HG03196 (cell line): ENCODE measurements around the gene KDM3B.
A peak's percentile ranks its signal among the peaks of the same experiment; 100 is the strongest.

ENCODE experiments used
- ATAC-seq: cut with Tn5 transposase; IDR thresholded peaks from one replicate; pipeline ENCODE4 v1.9.1; 2021; ENCODE audit not compliant: unreplicated experiment

KDM3B gene

DNA sequence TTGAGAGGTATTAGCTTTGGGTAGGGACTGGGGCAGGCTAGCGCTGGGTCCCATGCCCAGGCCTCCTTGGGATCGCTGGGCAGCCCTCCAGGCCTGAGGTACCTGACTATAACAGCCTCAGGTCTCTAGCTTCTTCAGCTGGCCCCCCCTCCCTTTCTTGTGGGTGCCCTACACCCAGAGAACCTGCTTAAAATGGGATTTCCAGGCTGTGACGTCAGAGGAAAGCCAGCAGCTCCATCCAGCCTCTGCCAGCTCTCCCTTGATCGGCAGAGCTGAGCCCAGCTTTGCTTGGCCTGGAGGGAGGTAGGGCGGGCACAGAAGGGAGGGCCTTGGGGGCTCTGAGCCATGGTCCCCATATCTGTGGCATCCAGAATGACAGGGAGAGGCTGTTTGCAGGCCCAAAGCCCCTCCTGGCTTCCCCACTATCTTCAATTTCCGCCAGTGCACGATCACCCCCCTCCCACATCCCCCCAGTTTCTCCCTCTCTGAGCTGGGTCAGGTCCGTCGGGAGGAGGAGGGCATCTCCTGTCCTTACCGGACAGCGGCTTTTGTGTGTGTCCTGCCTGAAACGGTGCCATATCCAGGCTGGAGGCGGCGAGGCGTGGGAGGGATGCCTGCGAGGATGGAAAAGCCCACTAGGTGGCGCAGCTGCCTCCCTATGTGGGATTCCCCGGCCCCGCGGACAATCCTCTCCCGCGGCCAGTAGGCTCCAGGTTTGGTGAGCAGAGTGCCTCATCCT is 97.2 kb downstream of the KDM3B start:
- peak; percentile 61 for ATAC-seq

DNA sequence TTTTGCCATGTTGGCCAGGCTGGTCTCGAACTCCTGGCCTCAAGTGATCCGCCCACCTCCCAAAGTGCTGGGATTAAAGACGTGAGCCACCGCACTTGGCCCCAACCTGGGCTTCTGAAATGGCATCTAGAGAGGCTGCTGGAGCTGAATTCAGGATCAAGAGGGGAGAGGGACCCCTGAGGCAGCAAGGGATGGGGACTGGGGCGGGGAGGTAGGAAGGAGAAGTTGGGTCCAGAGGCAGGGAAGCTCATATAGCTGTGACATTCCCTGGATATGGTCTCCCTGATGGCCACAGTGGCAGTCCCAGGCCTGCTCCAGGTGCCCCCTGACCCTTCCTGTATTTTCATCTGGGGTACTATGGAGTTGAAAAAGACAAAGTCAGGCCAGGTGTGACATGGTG is 98.5 kb downstream of the KDM3B start:
- ATAC-seq = no peak

DNA sequence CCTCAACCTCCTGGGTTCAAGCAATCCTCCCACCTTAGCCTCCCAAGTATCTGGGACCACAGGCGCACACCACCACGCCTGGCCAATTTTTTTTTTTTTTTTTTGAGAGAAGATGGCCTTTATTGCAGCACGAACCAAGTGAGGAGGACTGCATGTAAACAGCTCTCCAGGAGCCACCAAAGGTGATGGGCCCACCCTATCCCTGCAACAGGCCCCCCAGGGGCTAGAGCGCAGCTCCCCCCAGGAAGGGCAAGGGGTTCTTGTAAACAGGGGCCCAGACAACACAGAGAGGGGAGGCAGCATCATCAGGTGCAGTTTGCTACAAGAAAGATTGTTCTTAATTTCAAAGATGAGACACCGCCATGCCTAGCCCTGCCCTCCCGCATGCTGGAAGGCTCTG is 100.2 kb downstream of the KDM3B start:
- no peak for ATAC-seq

DNA sequence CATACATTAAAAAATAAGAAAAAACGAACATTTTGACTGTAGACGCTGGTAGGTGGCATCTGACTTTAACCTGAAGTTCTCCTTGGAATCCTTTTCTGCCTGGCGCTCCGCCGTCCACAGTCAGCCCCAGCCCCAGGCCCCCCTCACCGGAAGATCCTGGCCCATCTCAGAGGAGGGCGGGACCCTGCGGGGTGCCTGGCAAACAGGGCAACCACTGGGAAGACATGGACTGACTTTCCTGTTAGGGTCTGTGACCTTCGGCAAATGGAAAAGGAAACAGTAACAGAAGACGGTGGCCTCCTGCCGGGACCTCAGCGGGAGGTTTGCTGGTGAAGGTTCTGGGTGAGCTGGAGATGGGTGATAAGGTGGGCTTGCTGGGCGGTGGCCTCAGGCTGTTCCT is 101.1 kb downstream of the KDM3B start:
- no peak for ATAC-seq

DNA sequence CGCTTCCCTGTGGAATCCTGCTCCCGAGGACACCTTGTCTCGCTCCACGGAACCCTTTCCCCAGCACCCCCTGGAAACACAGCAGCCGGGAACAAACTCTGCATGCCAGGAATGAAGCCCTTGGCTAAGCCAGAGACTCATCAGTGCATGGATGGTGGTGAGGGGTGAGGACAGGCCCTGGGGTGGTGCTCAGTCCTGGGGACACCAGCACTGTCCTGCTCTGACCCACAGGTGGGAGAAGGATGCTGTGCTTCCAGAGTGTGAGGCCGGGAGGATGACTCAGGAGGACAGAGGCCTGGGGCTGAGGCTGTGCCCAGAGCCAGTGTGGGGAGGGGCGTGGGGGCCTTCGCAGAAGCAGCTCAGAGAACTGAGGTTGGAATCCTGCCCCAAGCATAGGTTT is 101.6 kb downstream of the KDM3B start:
- no peak for ATAC-seq

DNA sequence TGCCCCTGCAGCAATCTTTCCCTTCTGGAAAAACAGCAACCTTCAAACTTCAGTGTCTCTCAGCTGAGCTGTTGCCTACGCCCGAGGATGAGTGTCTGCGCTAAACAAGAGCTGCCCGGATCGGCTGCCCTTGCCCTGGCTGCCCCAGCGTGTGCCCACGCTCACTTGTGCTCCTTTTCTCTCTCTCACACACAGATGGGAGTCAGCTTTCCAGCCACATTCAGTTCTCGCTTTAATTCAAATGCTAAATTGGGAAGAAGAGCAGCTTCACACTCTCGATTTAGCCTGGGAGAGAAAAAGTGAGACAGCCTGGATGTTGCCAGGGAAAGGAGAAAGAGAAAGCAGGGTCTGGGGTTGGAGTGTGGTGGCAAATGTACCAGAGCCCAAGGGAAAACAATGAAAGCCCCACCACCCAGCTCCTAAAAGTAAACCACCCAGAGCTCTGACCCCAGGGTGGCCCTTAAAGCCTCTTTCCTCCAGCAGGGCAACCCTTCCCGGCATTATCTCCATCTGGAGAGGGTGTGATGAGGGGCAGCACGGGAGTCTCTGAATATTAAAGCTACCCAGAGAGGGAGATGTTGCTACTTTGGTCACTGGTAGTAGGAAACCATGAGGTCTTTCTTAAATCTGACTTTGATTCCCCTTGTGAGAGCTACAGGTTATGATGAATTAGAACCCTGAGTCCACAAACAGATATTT is 102.9 kb downstream of the KDM3B start:
- no peak for ATAC-seq

DNA sequence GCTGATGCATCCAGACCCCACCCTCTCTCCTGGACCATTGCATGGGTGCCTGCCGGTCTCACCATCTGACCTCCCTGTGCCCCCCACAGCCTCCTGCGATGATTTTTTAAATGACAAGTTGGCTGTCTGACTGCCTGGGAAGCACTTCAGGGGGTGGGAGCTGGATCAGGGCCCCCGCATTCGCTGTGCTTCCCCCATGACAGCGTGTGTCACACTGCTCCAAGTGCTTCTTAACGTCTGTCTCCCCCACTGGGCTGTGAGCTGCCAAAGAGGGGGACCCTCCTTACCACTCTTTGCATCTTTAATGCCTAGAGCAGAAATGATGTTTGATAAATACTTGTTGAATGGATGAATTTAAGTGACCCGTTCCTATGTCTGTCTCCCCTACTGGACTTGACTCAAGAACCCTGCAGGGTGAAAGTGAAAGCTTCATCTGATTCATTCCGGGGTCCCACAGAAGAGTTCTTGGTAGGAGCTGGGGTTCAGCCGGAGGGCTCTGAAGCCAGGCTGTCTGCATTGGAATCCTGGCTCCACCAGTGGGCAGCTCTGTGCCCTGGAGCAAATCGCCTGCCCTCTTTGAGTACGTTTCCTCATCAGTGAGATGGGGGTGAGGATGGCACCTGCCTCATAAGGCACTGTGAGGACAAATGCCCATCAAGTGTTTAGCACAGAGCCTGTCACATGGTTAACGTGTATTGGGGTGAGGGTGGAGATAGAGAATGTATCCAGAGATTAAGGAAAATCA is 105.2 kb downstream of the KDM3B start:
- ATAC-seq = no peak

DNA sequence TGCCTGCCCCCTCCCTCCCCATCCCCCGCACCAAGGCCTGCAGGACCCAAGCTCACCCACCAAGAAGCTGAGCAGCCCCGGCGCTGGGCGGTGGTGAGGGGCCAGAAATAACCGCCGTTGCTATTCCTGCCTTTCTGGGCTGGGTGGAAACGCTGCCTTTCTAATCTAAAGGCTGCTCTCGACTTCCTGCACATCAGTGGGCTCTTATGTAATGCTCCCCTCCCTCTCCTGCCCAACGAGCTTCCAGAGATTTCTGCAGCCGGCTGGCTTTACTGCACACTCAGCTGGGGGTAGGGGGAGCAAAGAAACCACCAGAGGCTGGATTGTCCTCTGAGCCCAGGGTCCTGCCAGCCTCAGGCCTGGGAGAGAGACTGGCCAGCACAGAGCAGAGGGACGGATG is 105.9 kb downstream of the KDM3B start:
- no peak for ATAC-seq

DNA sequence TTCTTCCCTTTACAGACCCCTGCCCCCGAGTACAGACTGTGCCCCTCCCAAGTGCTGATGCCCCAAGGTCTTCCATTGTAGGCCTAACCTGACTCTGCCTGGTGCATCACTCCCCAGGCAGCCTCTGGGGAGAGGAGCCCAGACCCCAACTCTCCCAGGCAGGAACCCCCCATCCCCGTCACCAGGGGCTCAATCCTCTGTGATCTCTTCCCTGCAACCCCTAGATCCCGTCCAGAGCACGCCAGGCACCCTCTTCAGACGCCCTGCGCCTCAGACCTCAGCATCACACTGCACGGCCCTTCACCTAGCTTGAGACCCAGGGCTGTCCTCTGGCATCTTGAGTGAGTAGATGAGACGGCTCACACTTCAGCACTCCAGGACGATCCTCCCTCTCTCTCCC is 106.4 kb downstream of the KDM3B start:
- ATAC-seq = no peak

DNA sequence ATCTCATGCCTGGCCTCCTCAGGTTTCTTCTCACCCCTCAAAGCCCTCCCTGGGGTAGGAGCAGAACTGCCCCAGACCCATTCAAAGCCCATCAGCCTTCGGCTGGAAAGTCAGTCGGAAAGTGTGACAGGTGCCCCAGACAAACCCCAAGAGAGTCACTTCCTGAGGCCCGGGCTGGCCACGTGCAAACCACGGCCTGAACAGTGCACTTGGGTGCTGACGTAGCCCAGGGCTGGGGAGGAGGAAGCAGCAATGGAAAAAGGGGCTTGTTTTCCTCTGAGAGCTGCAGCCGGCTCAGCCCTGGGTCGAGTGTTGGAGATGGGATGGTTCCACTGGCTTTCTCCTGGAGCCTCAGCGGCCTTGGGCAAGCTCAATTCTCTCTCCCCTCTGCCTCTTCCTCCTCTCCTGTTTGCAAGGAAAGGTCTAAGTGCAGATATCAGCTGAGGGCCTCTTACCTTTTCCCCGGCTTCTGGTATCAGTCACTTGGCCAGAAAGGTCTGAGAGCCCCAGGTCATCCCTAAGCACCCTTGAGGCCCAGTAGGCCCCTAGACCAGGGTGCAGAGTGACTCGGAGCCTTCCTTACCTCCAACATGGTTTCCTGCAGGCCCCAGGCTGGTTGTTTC is 106.9 kb downstream of the KDM3B start:
- no peak for ATAC-seq

DNA sequence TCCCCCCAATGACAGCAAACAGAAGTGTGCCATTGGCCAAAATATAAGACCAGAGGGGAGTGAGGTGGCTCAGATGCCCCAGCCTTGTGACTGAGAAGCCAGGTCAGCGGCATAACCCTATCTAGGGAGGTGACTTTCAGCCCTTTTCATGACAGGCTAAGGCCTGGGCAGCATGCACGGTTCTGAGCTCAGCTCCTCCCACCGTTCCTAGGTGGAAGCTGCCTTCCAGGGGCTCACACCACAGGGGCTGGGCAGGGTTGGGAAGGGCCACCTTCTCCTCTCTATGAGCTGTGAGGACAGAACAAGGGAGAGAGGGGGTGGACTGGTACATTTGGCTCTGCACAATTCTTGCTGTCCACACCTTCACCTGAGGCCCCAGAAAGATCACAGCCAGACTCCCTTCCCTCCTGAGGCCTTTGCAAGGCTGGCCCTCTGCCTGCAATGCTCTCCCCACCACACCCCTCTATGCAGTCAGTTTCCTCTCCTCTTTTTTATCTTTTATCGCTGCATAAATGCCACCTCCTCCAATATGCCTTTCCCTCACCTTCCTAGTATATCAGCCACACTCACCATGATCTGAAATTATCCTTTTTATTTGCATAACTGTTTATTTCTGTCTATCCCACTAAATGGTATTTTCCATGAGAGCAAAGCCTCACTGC is 107.7 kb downstream of the KDM3B start:
- ATAC-seq = no peak

DNA sequence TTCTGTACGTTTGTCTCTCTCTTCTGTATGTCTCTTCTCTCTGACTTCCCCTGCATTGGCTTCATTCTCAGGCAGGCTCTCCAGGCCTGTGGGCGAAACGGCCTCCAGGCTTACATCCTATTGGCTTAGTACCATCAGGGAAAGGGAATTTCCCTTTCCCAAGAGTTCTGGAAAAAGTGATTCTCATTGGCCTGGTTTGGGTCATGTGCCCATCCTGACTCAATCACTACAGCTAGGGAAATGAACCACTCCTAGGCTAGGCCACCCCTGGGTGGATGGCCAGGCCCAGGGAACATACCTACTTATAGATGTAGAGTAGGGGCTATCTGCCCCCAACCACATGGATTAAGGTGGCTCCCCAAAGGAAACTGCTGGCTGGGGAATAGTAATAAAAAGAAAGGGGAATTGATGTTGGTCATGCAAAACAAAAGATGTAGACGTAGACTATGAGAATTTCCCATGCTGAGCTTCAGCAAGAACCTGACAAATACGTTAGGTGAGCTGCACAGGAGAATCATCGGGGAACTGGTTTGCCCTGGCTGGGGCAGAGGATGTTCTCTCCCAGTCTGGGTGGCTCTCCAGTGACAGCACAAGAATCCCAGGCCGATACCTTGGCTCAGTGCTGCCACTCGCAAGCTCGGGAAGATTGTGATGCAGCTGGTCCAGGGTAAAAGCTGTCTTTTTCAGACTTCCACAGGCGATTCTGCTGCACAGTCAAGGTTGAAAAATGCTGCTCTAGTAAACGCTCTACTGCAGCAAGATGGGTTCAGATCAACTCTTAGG is 109.0 kb downstream of the KDM3B start:
- no peak for ATAC-seq

DNA sequence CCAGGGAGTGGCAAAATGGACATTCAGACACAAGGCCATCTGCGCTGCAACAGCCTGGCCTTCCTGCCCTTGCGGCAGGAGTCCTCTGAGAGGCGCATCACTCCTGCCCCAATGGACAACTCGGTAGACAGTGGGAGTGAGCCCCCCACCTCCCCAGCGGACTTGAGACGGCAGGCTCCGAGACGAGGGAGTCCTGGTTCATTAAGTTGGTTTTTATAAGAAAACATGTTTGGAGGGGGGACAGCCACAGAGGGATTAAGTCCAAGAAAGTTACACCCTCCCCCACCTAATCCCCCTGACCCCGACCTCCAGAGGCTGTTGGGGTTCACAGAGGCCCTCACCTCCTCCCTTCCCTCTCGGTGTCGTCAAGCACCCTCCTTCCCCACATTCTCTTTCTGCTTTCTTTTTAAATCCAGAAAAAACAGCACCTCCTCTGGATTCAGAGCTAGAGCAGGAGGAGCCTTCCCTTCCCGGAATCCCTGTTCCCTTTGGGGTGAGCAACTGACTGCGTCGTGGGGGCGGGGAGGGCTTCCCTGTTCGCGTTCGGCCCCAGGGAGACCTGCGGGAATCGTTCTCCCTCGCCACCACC is 111.0 kb downstream of the KDM3B start:
- no peak for ATAC-seq

DNA sequence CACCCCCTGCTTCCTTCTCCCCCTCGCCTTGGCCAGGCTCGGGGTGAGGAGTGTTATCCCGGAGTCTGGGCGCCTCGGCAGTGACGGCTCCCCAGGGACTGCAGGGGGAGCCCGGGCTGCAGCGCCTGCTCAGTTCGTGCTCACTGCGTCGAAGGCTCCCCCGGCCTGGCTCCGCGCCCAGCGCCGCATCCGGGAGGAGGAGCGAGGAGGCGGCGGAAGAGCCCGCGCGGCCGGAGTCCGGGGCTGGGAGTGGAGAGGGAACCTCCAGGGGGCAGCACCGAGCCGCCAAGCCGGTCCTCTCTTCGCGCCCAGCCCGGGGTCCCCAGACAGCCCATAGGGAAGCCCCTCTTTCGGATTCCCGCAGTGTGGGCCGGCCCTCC is 111.5 kb downstream of the KDM3B start:
- peak; percentile 42 for ATAC-seq

DNA sequence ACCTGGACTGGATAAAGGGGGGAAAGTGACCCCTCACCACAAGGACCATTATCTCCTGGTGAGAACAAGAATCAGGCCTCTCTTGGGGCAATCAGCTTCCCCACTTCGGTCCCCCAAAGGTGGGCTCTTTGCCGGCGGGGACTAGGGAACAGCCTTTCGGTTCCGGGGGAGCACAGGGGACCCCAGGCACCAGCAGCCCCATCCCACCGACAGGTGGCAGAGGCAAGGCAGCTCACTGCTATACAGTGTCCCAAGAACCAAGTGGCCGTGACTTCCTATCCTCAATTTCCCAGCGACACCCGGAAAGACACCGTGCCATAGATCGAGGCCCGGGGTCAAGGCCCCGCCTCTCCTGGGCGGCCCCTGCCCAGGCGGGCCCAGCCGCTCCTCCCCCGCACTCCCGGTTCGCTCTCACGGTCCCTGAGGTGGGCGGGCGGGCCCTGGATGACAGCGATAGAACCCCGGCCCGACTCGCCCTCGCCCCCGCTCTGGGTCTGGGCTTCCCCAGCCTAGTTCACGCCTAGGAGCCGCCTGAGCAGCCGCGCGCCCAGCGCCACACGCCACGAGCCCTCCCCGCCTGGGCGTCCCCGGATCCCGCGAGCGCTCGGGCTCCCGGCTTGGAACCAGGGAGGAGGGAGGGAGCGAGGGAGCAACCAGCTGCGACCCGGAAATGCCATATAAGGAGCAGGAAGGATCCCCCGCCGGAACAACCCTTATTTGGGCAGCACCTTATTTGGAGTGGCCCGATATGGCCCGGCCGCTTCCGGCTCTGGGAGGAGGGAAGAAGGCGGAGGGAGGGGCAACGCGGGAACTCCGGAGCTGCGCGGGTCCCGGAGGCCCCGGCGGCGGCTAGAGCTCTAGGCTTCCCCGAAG is 112.1 kb downstream of the KDM3B start:
- peak; percentile 75 for ATAC-seq

DNA sequence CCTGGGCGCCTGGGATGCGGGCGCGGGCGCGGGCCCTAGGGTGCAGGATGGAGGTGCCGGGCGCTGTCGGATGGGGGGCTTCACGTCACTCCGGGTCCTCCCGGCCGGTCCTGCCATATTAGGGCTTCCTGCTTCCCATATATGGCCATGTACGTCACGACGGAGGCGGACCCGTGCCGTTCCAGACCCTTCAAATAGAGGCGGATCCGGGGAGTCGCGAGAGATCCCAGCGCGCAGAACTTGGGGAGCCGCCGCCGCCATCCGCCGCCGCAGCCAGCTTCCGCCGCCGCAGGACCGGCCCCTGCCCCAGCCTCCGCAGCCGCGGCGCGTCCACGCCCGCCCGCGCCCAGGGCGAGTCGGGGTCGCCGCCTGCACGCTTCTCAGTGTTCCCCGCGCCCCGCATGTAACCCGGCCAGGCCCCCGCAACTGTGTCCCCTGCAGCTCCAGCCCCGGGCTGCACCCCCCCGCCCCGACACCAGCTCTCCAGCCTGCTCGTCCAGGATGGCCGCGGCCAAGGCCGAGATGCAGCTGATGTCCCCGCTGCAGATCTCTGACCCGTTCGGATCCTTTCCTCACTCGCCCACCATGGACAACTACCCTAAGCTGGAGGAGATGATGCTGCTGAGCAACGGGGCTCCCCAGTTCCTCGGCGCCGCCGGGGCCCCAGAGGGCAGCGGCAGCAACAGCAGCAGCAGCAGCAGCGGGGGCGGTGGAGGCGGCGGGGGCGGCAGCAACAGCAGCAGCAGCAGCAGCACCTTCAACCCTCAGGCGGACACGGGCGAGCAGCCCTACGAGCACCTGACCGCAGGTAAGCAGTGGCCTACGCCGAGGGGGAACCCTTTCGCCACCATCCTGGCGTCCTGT is 113.0 kb downstream of the KDM3B start, which contains the start of gene EGR1:
TSS of gene EGR1 (plus strand) at position 219 of the 864 bp plus-strand sequence. CDS start at position 502, 283 bp downstream.
- peak; percentile 53 for ATAC-seq

DNA sequence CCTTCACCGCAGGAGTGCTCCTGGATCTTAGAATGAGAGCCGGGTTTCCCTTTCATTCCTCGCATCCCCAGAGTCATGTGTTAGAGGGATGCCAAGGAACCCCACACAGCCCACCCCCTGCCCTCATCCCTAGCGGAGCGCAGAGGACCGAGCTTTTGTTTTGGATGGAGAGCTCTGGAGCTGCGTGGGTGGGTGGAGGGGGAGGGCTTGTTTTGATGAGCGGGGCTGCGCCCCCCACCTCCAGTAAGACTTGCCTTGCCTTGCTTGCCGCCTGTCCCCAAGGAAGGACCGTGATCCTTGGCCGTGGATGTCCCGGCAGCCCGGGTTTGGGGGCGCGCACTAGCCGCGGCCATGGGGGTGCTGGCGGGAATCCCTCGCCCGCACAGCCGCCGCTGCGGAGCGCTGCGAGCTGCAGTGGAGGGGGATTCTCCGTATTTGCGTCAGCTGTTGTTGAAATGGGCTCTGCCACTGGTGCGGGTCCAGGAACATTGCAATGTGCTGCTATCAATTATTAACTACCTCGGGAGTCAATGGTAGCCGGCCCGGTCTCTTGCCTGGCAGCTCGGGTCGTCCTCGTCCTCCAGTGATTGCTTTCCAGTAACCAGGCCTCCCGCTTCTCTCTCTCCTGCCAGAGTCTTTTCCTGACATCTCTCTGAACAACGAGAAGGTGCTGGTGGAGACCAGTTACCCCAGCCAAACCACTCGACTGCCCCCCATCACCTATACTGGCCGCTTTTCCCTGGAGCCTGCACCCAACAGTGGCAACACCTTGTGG is 113.8 kb downstream of the KDM3B start:
- no peak for ATAC-seq
